ENCODE results near the gene CST2. TPM values are rescaled to one million over a fixed set of nuclear protein-coding genes. Genes with fewer than 3 reads are reported as not detected.

The CST2 gene
- polyA plus RNA-seq, 2 of the 4 experiments (the other 2 are of a cell fraction), result not detected

- ChIA-PET CTCF (no interaction called here), POLR2A (no interaction called here)
- Histone ChIP-seq H3K4me2 (no peak overlapping the region), H3K4me3 (no peak overlapping the region), H3K9me3 (no peaks in the 10 kb centered on the region), H3K27ac (no peak overlapping the region), H3K4me1 (no peaks in the 10 kb centered on the region)
- TF ChIP-seq RCOR1 (IDR thresholded peaks at IDR 0.05; ENCODE audit: low read depth, low read length) (no peak), HOXB5 (CRISPR knock-in tag; IDR thresholded peaks at IDR 0.05) (no peak)
- ATAC-seq, result no peak; a peak in 2 of 6 replicates
- 54% methylated on average over 7 of the region's 14 CpGs for WGBS (ENCODE audit: missing lambda C conversion rate)
- FAIRE-seq, result no peak
- DNase-seq (ENCODE audit: low read depth in 1 of 2, low spot score in 1 of 2), result no peak
Measured at GRCh38 chr20:23776067-23776771, 50.3 kb downstream of the CST2 start.

- no peak for ATAC-seq
- FAIRE-seq, result no peak
- H3K4me1 ChIP-seq, result no peaks in the 10 kb centered on the region
- no peak overlapping the region for H3K27ac ChIP-seq
- no peaks in the 10 kb centered on the region for H3K9me3 ChIP-seq
- WGBS (ENCODE audit: missing lambda C conversion rate), result 60% methylated on average over 7 of the region's 7 CpGs
- ChIA-PET CTCF (no interaction called here), POLR2A (no interaction called here)
- H3K4me3 ChIP-seq, result no peak overlapping the region
- no peak for DNase-seq (ENCODE audit: low read depth in 1 of 2, low spot score in 1 of 2)
- TF ChIP-seq ZSCAN20 (CRISPR knock-in tag; IDR thresholded peaks at IDR 0.05), result no peak
- TF ChIP-seq SREBF2 (IDR thresholded peaks at IDR 0.05), result no peak
- no peak for TF ChIP-seq FOSB (CRISPR knock-in tag; IDR thresholded peaks at IDR 0.05)
- TF ChIP-seq NPAS2 (CRISPR knock-in tag; IDR thresholded peaks at IDR 0.05; ENCODE audit: borderline replicate concordance), result no peak
- no peak for TF ChIP-seq HDAC2 (IDR thresholded peaks at IDR 0.05)
- no peak for TF ChIP-seq RARB (CRISPR knock-in tag; IDR thresholded peaks at IDR 0.05)
- no peak for TF ChIP-seq NR3C1 (IDR thresholded peaks at IDR 0.05)
- TF ChIP-seq PBX3 (IDR thresholded peaks at IDR 0.05), result no peak
- no peak overlapping the region for H3K4me2 ChIP-seq
Measured at GRCh38 chr20:23774081-23774480, 52.4 kb downstream of the CST2 start.

Other genes starting within 250 kb of the CST2 start
- not detected in 2 replicates for gene CST9, start 220.8 kb downstream of the CST2 start, polyA plus RNA-seq (2011; rRNA removed)
- not detected in 3 replicates for gene CST9, start 220.8 kb downstream of the CST2 start, polyA plus RNA-seq (2017; fragmentation: RNase III; extraction: RNeasy Plus Mini Kit Qiagen cat#74134 plus additional on column Dnase treatment)
- 136 and 179 TPM in 2 replicates for gene CST3, start 188.8 kb downstream of the CST2 start, polyA plus RNA-seq (2011; rRNA removed)
- 229 to 259 TPM (median 238 TPM) in 3 replicates for gene CST3, start 188.8 kb downstream of the CST2 start, polyA plus RNA-seq (2017; fragmentation: RNase III; extraction: RNeasy Plus Mini Kit Qiagen cat#74134 plus additional on column Dnase treatment)
- not detected in 2 replicates for gene CST4, start 137.7 kb downstream of the CST2 start, polyA plus RNA-seq (2011; rRNA removed)
- gene CST4, start 137.7 kb downstream of the CST2 start, polyA plus RNA-seq (2017; fragmentation: RNase III; extraction: RNeasy Plus Mini Kit Qiagen cat#74134 plus additional on column Dnase treatment), result not detected in 3 replicates
- gene CST1, start 75.8 kb downstream of the CST2 start, polyA plus RNA-seq (2011; rRNA removed), result 2.1 TPM in 2 replicates
- gene CST1, start 75.8 kb downstream of the CST2 start, polyA plus RNA-seq (2017; fragmentation: RNase III; extraction: RNeasy Plus Mini Kit Qiagen cat#74134 plus additional on column Dnase treatment), result 0.28 to 0.63 TPM (median 0.44 TPM) in 3 replicates
- gene CST5, start 53.0 kb upstream of the CST2 start, polyA plus RNA-seq (2011; rRNA removed), result not detected in 2 replicates
- not detected in 3 replicates for gene CST5, start 53.0 kb upstream of the CST2 start, polyA plus RNA-seq (2017; fragmentation: RNase III; extraction: RNeasy Plus Mini Kit Qiagen cat#74134 plus additional on column Dnase treatment)
- gene GGTLC1, start 162.1 kb upstream of the CST2 start, polyA plus RNA-seq (2011; rRNA removed), result not detected in 2 replicates
- gene GGTLC1, start 162.1 kb upstream of the CST2 start, polyA plus RNA-seq (2017; fragmentation: RNase III; extraction: RNeasy Plus Mini Kit Qiagen cat#74134 plus additional on column Dnase treatment), result not detected in 3 replicates

Data from A549 (cell line).